ENCODE data around the gene INO80C. TPM values are rescaled to one million over a fixed set of nuclear protein-coding genes. Genes with fewer than 3 reads are reported as not detected.
A peak's percentile ranks its signal among the peaks of the same experiment; 100 is the strongest.

The INO80C gene
- total RNA-seq, 2 donors from 2014 or later = 11.1 to 13.9 TPM

GRCh38 chr18:35507192-35507591 is 9.4 kb upstream of the INO80C start:
- no peak overlapping the region for H3K4me3 ChIP-seq
- DNase-seq (ENCODE audit: low spot score) = peak; percentile 23

GRCh38 chr18:35506024-35506712 is 8.4 kb upstream of the INO80C start:
- Histone ChIP-seq H3K27me3 (no peaks in the 10 kb centered on the region), H3K9me3 (no peaks in the 10 kb centered on the region), H3K4me3 (no peak overlapping the region), H3K4me1 (no peaks in the 10 kb centered on the region), H3K27ac (no peak overlapping the region), H3K36me3 (no peaks in the 10 kb centered on the region)
- no peak for DNase-seq (ENCODE audit: low spot score)
- no peak for TF ChIP-seq CTCF (IDR thresholded peaks at IDR 0.05)

More at GRCh38 chr18:35507192-35507591, 9.4 kb upstream of the INO80C start:
- no peak for TF ChIP-seq CTCF (IDR thresholded peaks at IDR 0.05)
- Histone ChIP-seq H3K9me3 (no peaks in the 10 kb centered on the region), H3K27ac (no peak overlapping the region), H3K4me1 (no peaks in the 10 kb centered on the region), H3K27me3 (no peaks in the 10 kb centered on the region), H3K36me3 (no peaks in the 10 kb centered on the region)

DNA sequence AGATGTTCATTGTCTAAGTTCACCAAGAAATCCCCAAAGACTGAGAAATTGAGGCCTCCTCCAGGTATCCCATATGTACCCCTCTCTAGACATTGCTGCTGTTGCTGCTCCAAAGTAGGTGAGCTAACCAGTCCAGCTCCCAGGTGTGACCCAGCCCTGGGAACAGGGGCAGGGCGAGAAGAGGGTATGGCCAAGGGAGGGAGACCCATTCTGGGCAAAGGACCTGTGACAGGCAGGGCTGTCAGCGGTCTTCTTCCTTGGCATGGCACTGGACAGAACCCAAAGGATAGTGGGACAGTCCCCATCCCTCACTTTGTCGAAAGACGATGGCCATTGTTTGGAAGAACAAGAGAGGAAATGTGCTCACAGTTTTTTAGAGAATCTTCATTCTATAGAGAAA is 7.2 kb upstream of the INO80C start:
- Histone ChIP-seq H3K9me3 (no peaks in the 10 kb centered on the region), H3K4me3 (no peak overlapping the region), H3K4me1 (no peaks in the 10 kb centered on the region), H3K36me3 (no peaks in the 10 kb centered on the region), H3K27me3 (no peaks in the 10 kb centered on the region), H3K27ac (no peak overlapping the region)
- no peak for TF ChIP-seq CTCF (IDR thresholded peaks at IDR 0.05)
- no peak for DNase-seq (ENCODE audit: low spot score)

DNA sequence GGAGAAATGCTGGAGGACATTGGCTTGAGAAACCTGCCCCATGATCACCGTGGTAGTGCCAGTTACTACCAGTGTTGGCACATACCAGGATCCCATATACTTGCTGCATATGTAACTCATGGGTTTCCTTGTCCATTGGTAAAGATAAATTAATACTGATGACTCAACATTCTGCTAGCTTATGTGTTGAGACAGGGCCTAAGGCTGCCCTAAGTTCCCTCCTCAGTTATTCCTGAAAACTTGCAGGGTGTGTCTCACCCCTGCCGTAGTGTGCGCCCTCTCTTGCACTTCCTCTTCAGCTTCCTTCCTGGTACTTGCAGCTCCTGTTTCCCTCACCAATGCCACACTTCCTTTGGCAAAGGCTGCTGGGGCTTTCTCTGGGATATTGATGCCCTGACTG is 4.3 kb upstream of the INO80C start:
- no peaks in the 10 kb centered on the region for H3K9me3 ChIP-seq
- TF ChIP-seq CTCF (IDR thresholded peaks at IDR 0.05) = no peak
- no peaks in the 10 kb centered on the region for H3K36me3 ChIP-seq
- H3K4me3 ChIP-seq = no peak overlapping the region
- no peak for DNase-seq (ENCODE audit: low spot score)
- no peaks in the 10 kb centered on the region for H3K27me3 ChIP-seq
- H3K4me1 ChIP-seq = peaks cover 0 to 6% of the 10 kb centered on the region in 2 donors
- no peak overlapping the region for H3K27ac ChIP-seq

- TF ChIP-seq CTCF (IDR thresholded peaks at IDR 0.05) = no peak
These were observed 3.6 kb upstream of the INO80C start for GRCh38 chr18:35501369-35501768.

GRCh38 chr18:35500113-35500512 is 2.4 kb upstream of the INO80C start:
- DNase-seq (ENCODE audit: low spot score) = peak; percentile 32
- H3K9me3 ChIP-seq = no peaks in the 10 kb centered on the region
- no peak for TF ChIP-seq CTCF (IDR thresholded peaks at IDR 0.05)
- H3K36me3 ChIP-seq = no peaks in the 10 kb centered on the region
- no peaks in the 10 kb centered on the region for H3K27me3 ChIP-seq
- H3K4me3 ChIP-seq = no peak overlapping the region
- H3K27ac ChIP-seq = no peak overlapping the region
- H3K4me1 ChIP-seq = peaks cover 0 to 19% of the 10 kb centered on the region in 2 donors

More at GRCh38 chr18:35501369-35501768, 3.6 kb upstream of the INO80C start:
- Histone ChIP-seq H3K27ac (no peak overlapping the region), H3K9me3 (no peaks in the 10 kb centered on the region), H3K27me3 (no peaks in the 10 kb centered on the region), H3K4me3 (no peak overlapping the region), H3K36me3 (no peaks in the 10 kb centered on the region), H3K4me1 (peaks cover 0 to 13% of the 10 kb centered on the region in 2 donors)
- DNase-seq (ENCODE audit: low spot score) = no peak
